ENCODE measurements around the gene IQCH. TPM values are rescaled to one million over a fixed set of nuclear protein-coding genes. Genes with fewer than 3 reads are reported as not detected.

The IQCH gene
- total and polyA plus RNA-seq, 9 of the 15 experiments (the other 6 are each of a cell fraction or from before 2014, with no cell fraction given), result 1.8 to 3.9 (median 2.7) TPM

DNA sequence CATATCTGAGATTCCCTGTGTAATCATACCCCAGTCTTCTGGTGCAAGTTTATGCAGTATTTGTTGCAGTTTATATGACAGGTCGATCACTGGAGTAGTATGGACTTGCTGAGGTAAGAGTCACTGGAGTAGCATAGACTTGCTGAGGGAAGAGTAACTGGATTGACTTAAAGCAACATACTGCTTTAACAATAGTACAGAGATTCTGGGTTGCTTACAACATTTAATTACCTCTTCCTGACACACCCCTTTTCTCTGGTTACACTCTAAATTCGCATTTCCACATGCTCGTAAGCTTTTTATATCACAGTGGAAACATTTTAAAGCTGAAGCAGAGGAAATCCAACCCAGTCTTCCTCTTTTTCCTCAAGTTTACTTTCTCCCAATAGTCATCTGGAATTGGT lies 11.9 kb upstream of the IQCH start:
- 71% methylated on average over 3 of the region's 3 CpGs for WGBS (ENCODE audit: insufficient coverage, low coverage, missing lambda C conversion rate)
- in situ Hi-C loops (cut with MboI), result no loop called here
- FAIRE-seq, result no peak
- intact Hi-C loops (cut with micrococcal nuclease), result no loop called here
- Histone ChIP-seq H3K4me1 (replicated peaks in 1 of 2; ENCODE audit: control insufficient read depth in 2 of 2, insufficient read depth in 2 of 2, low read length in 2 of 2) (no peaks in the 10 kb centered on the region), H3K4me2 (ENCODE audit: insufficient read depth, low read length) (no peak overlapping the region), H3K9me1 (ENCODE audit: control insufficient read depth, insufficient read depth, low read length) (no peaks in the 10 kb centered on the region), H3K9me3 (replicated peaks; ENCODE audit: control insufficient read depth, insufficient read depth, low read depth, low read length) (peaks cover 3% of the 10 kb centered on the region), H2AFZ (ENCODE audit: low read depth, low read length) (no peak overlapping the region), H4K20me1 (replicated peaks; ENCODE audit: control insufficient read depth, insufficient read depth, low read length) (no peaks in the 10 kb centered on the region), H3K36me3 (ENCODE audit: control insufficient read depth, insufficient read depth, low read length) (peaks cover 34% of the 10 kb centered on the region), H3K4me3 (no peak overlapping the region), H3K9ac (ENCODE audit: insufficient read depth in 1 of 2, low read depth in 2 of 2, low read length in 2 of 2) (no peak overlapping the region), H3K27ac (ENCODE audit: extremely low read depth, low read depth, low read length) (no peak overlapping the region), H3K27me3 (ENCODE audit: control insufficient read depth in 2 of 2, insufficient read depth in 2 of 2, low read length in 2 of 2) (no peaks in the 10 kb centered on the region), H3K79me2 (ENCODE audit: control insufficient read depth, insufficient read depth, low read length) (peaks cover 89% of the 10 kb centered on the region)
- BruUV-seq (replicated peaks), result no TSS peak
- ChIA-PET POLR2A (interaction anchor here (1.2 kb wide), 1 partner anchor 14 kb away, joined by 3 read pairs; no protein-coding TSS in a partner anchor), CTCF (ENCODE audit: low intra/inter-chr PET ratio) (interaction anchor here (0.6 kb wide), 1 partner anchor 351 kb away, joined by 5 read pairs; no protein-coding TSS in a partner anchor)
- TF ChIP-seq NFATC3 (IDR thresholded peaks at IDR 0.05) (no peak), BHLHE40 (IDR thresholded peaks at IDR 0.05; ENCODE audit: low read length) (no peak), SIRT6 (IDR thresholded peaks at IDR 0.05; ENCODE audit: low read depth, low read length) (no peak), SMAD3 (CRISPR knock-in tag; conservative IDR thresholded peaks at IDR 0.05) (no peak), YBX1 (IDR thresholded peaks at IDR 0.05) (no peak), ZBTB7A (IDR thresholded peaks at IDR 0.05; ENCODE audit: borderline replicate concordance, control insufficient read depth, low read depth, low read length) (no peak), GATA2 (CRISPR knock-in tag; IDR thresholded peaks at IDR 0.05) (no peak)
- TF ChIP-seq, protein P1, sequence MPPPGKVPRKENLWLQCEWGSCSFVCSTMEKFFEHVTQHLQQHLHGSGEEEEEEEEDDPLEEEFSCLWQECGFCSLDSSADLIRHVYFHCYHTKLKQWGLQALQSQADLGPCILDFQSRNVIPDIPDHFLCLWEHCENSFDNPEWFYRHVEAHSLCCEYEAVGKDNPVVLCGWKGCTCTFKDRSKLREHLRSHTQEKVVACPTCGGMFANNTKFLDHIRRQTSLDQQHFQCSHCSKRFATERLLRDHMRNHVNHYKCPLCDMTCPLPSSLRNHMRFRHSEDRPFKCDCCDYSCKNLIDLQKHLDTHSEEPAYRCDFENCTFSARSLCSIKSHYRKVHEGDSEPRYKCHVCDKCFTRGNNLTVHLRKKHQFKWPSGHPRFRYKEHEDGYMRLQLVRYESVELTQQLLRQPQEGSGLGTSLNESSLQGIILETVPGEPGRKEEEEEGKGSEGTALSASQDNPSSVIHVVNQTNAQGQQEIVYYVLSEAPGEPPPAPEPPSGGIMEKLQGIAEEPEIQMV (tag; conservative IDR thresholded peaks at IDR 0.05; ENCODE audit: low read depth), result no peak
- TF ChIP-seq, protein P2, sequence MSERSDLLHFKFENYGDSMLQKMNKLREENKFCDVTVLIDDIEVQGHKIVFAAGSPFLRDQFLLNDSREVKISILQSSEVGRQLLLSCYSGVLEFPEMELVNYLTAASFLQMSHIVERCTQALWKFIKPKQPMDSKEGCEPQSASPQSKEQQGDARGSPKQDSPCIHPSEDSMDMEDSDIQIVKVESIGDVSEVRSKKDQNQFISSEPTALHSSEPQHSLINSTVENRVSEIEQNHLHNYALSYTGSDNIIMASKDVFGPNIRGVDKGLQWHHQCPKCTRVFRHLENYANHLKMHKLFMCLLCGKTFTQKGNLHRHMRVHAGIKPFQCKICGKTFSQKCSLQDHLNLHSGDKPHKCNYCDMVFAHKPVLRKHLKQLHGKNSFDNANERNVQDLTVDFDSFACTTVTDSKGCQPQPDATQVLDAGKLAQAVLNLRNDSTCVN (CRISPR knock-in tag; IDR thresholded peaks at IDR 0.05), result no peak
- no peak for ATAC-seq
- no peak for DNase-seq (ENCODE audit: extremely low read depth in 1 of 4, low spot score in 3 of 4)

Data from K562 (cell line).